Liver (tissue), 9 donors: ENCODE data around the gene SMYD3. TPM values are rescaled to one million over a fixed set of nuclear protein-coding genes. Genes with fewer than 3 reads are reported as not detected.

Experiments
- DNase-seq: peaks from one replicate; pipeline ENCODE4 v3.0.0-alpha.2; 2017; ENCODE audit warnings: low spot score
- H3K27ac ChIP-seq, 2 donors: one replicate each; pipeline ENCODE4 v1.7.0; 2013; ENCODE audit warnings: inconsistent platforms in 2 of 2, low read length in 2 of 2, control low read depth in 1 of 2, low read depth in 1 of 2, mild to moderate bottlenecking in 1 of 2
- H3K27me3 ChIP-seq, 4 donors: one replicate each; pipeline versions ENCODE4 v1.6.1 to v1.7.0; 2013; ENCODE audit warnings: low read length in 3 of 4, inconsistent platforms in 1 of 4, mild to moderate bottlenecking in 1 of 4, moderate library complexity in 1 of 4; ENCODE audit not compliant: control insufficient read depth in 4 of 4, insufficient read depth in 4 of 4
- H3K36me3 ChIP-seq, 4 donors: one replicate each; pipeline versions ENCODE4 v1.6.1 to v1.7.0; 2013; ENCODE audit warnings: low read length in 3 of 4, mild to moderate bottlenecking in 3 of 4, low read depth in 1 of 4, moderate library complexity in 1 of 4; ENCODE audit not compliant: control insufficient read depth in 4 of 4, insufficient read depth in 3 of 4
- H3K4me1 ChIP-seq, 4 donors: one replicate each; pipeline versions ENCODE4 v1.6.1 to v1.7.0; 2013; ENCODE audit warnings: low read length in 3 of 4, mild to moderate bottlenecking in 3 of 4, moderate library complexity in 1 of 4; ENCODE audit not compliant: control insufficient read depth in 4 of 4, insufficient read depth in 4 of 4
- H3K4me3 ChIP-seq, 3 donors: one replicate each; pipeline versions ENCODE4 v1.6.1 to v1.7.0; 2013; ENCODE audit warnings: low read length in 3 of 3, control low read depth in 1 of 3, low read depth in 1 of 3, mild to moderate bottlenecking in 1 of 3
- H3K9ac ChIP-seq, 2 donors: one replicate each; pipeline ENCODE4 v1.7.0; 2013; ENCODE audit warnings: low read length in 2 of 2, mild to moderate bottlenecking in 2 of 2, moderate library complexity in 2 of 2, control low read depth in 1 of 2, low read depth in 1 of 2
- H3K9me3 ChIP-seq, 4 donors: one replicate each; pipeline versions ENCODE4 v1.6.1 to v1.7.0; 2013; ENCODE audit warnings: low read length in 3 of 4; ENCODE audit not compliant: control insufficient read depth in 4 of 4
- ATF3 ChIP-seq: IDR thresholded peaks from 2 replicates; pipeline ENCODE4 v1.6.1; 2016; ENCODE audit warnings: antibody characterized with exemption
- CTCF ChIP-seq: fragments of 150-350 bp; IDR thresholded peaks from 2 replicates; pipeline ENCODE4 v1.5.1; 2017; ENCODE audit warnings: improper control_type of control experiment, low read depth, low read length; ENCODE audit not compliant: missing input control
- EGR1 ChIP-seq, 2 donors: IDR thresholded peaks; 2 replicates each; pipeline ENCODE4 v1.6.1; 2016 to 2018; ENCODE audit warnings: antibody characterized with exemption in 2 of 2, low read depth in 2 of 2
- FOXA2 ChIP-seq: IDR thresholded peaks from 2 replicates; pipeline ENCODE4 v1.6.1; 2016; ENCODE audit warnings: antibody characterized with exemption
- GABPA ChIP-seq, 2 donors: IDR thresholded peaks in 1 of 2; conservative IDR thresholded peaks in 1 of 2; 2 replicates each; pipeline ENCODE4 v1.6.1; 2016; ENCODE audit warnings: antibody characterized with exemption in 2 of 2, mild to moderate bottlenecking in 1 of 2, moderate library complexity in 1 of 2
- HNF4A ChIP-seq, 2 donors: conservative IDR thresholded peaks; 2 replicates each; pipeline ENCODE4 v1.6.1; 2016; ENCODE audit warnings: antibody characterized with exemption in 2 of 2, mild to moderate bottlenecking in 2 of 2
- HNF4G ChIP-seq: IDR thresholded peaks from 2 replicates; pipeline ENCODE4 v1.6.1; 2016; ENCODE audit warnings: antibody characterized with exemption
- NR2F2 ChIP-seq: IDR thresholded peaks from 2 replicates; pipeline ENCODE4 v1.6.1; 2016; ENCODE audit warnings: antibody characterized with exemption
- RAD21 ChIP-seq, 2 donors: IDR thresholded peaks; 2 replicates each; pipeline ENCODE4 v1.6.1; 2016; ENCODE audit warnings: antibody characterized with exemption in 2 of 2, mild to moderate bottlenecking in 2 of 2
- REST ChIP-seq: IDR thresholded peaks from 2 replicates; pipeline ENCODE4 v1.6.1; 2016; ENCODE audit warnings: antibody characterized with exemption, mild to moderate bottlenecking
- RXRA ChIP-seq, 2 donors: IDR thresholded peaks; 2 replicates each; pipeline ENCODE4 v1.6.1; 2017 to 2018; ENCODE audit warnings: antibody characterized with exemption in 2 of 2, mild to moderate bottlenecking in 1 of 2
- SP1 ChIP-seq: IDR thresholded peaks from 2 replicates; pipeline ENCODE4 v1.6.1; 2018; ENCODE audit warnings: antibody characterized with exemption, mild to moderate bottlenecking
- TAF1 ChIP-seq: conservative IDR thresholded peaks from 2 replicates; pipeline ENCODE4 v1.6.1; 2016; ENCODE audit warnings: antibody characterized with exemption, mild to moderate bottlenecking
- YY1 ChIP-seq: IDR thresholded peaks from 2 replicates; pipeline ENCODE4 v1.6.1; 2016; ENCODE audit warnings: antibody characterized with exemption, mild to moderate bottlenecking
- ZBTB33 ChIP-seq: IDR thresholded peaks from 2 replicates; pipeline ENCODE4 v1.6.1; 2016; ENCODE audit warnings: antibody characterized with exemption
- WGBS: extraction: QIAGEN DNeasy Blood & Tissue Kit; methylation state at CpG from one replicate; pipeline ENCODE4 v1.1.7; 2013; 5-methylcytosine and 5-hydroxymethylcytosine counted together
- polyA plus RNA-seq, 2 donors: library from polyadenylated mRNA; stranded (reverse) in 1 of 2; unstranded in 1 of 2; fragments of 200-250 nt in 1 of 2; fragments of >200 nt in 1 of 2; fragmentation: Nextera tagmentation in 1 of 2; extraction: Ambion mirVana in 1 of 2; gene quantifications; one replicate each; pipeline versions ENCODE4 v1.2.1 to v1.2.3, GENCODE V29; 2013 to 2015
- total RNA-seq, 2 donors: library from RNA; depleted of rRNA; stranded (reverse); fragments of >200 nt; gene quantifications; one replicate each; pipeline ENCODE4 v1.2.3, GENCODE V29; 2014
- donor health status: healthy.
- donor health status: healthy.
- donor health status: healthy.
- donor health status: healthy.
- donor health status: healthy.

The SMYD3 gene
- total and polyA plus RNA-seq, 4 donors = 3.1 to 9.1 (median 8.0) TPM

- H3K36me3 ChIP-seq = no peaks in the 10 kb centered on the region
- H3K9me3 ChIP-seq = no peaks in the 10 kb centered on the region
- no peak for DNase-seq
- no peak overlapping the region for H3K4me3 ChIP-seq
- H3K9ac ChIP-seq = no peak overlapping the region
- H3K27me3 ChIP-seq = no peaks in the 10 kb centered on the region
- H3K4me1 ChIP-seq = no peaks in the 10 kb centered on the region
- no peak overlapping the region for H3K27ac ChIP-seq
- WGBS = 96% methylated on average over 1 of the region's 1 CpG
- TF ChIP-seq FOXA2 (no peak), ZBTB33 (no peak), TAF1 (no peak), EGR1 (IDR thresholded peaks at IDR 0.05; ENCODE audit: low read depth in 2 of 2) (no peak), GABPA (IDR thresholded peaks at IDR 0.05 in 1 of 2, conservative IDR thresholded peaks at IDR 0.05 in 1 of 2) (no peak), RXRA (IDR thresholded peaks at IDR 0.05) (no peak), REST (no peak), RAD21 (IDR thresholded peaks at IDR 0.05) (no peak), YY1 (no peak), HNF4G (no peak), NR2F2 (no peak), HNF4A (conservative IDR thresholded peaks at IDR 0.05) (no peak), SP1 (no peak), CTCF (no peak)
Measured at GRCh38 chr1:246161626-246162025, 345.5 kb downstream of the SMYD3 start.

- H3K9ac ChIP-seq = no peak overlapping the region
- no peaks in the 10 kb centered on the region for H3K36me3 ChIP-seq
- TF ChIP-seq ATF3 (no peak), CTCF (no peak), HNF4G (no peak)
- H3K4me1 ChIP-seq = no peaks in the 10 kb centered on the region
- H3K27me3 ChIP-seq = no peaks in the 10 kb centered on the region
- H3K9me3 ChIP-seq = no peaks in the 10 kb centered on the region
- WGBS = 98% methylated on average over 10 of the region's 10 CpGs
- H3K27ac ChIP-seq = no peak overlapping the region
- no peak overlapping the region for H3K4me3 ChIP-seq
- no peak for DNase-seq
Measured at GRCh38 chr1:246160905-246161304, 346.2 kb downstream of the SMYD3 start.
